HG02623 (cell line): Measurements from ENCODE around the gene PXDC1.
"Not testable (repeated sequence)": the region's sequence is repeated elsewhere in the genome, so short reads cannot be mapped to it uniquely, and the experiment has no call there.

Experiments
- ATAC-seq: cut with Tn5 transposase; IDR thresholded peaks from one replicate; pipeline ENCODE4 v1.9.1; 2021; ENCODE audit warnings: moderate library complexity; ENCODE audit not compliant: unreplicated experiment

Gene PXDC1

DNA sequence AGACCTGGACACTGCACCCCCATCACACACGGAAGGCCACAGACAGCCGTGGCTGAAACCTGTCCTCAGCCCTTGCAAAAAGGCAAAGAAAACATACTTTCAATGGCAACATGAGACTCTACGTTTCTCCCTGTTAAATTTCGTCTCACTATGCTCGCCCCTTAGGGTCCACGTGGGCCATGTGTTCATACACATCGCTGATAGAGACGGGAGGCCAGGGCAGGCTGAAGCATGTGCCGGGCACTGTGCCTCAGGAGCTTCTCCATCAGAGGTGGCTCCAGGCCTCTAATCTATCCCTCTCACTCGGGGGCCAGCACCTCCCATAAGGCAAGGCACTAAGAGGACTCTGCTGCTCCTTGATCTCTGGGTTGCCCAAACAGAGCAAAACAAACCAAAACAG, 17.5 kb downstream of the PXDC1 start:
- ATAC-seq, result no peak

GRCh38 chr6:3733321-3733925, 18.1 kb downstream of the PXDC1 start:
- no peak for ATAC-seq

GRCh38 chr6:3732345-3733141, 19.0 kb downstream of the PXDC1 start:
- no peak for ATAC-seq

GRCh38 chr6:3731700-3732099, 19.8 kb downstream of the PXDC1 start:
- no peak for ATAC-seq

DNA sequence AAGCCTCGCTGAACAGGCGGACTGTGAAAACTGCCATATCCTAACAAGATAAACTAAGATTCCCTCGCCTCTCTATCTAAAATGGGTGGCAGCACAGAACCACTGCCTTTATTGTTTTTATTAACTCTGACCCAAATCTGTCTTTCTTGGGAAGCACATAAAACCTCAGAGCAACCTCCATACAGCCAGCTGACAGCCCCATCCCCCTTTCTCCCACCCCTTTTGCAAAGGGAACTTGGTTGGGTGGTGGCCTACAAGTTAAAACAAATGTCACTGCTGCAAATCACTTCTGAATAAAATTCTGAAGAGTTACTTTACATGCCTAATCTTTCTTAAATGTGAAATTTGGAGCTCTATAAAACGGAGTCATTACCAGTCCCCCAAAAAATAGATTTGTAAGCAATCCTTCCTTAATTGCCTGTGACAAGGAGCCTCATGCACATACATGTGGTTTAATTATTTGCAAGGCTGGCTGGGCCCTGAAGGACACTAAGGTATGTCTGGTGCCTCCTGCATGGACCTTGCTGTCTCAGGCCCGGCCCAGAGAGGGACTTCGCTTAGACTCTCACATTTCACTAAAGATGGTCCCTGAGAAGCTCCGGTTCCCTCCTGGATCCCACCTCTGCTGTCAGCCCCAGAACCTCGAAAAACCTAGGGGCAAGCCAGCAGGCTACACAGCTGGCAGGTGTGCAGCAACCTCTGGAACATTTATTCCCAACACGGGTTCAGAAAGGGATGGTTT, 21.7 kb downstream of the PXDC1 start:
- ATAC-seq, result no peak

DNA sequence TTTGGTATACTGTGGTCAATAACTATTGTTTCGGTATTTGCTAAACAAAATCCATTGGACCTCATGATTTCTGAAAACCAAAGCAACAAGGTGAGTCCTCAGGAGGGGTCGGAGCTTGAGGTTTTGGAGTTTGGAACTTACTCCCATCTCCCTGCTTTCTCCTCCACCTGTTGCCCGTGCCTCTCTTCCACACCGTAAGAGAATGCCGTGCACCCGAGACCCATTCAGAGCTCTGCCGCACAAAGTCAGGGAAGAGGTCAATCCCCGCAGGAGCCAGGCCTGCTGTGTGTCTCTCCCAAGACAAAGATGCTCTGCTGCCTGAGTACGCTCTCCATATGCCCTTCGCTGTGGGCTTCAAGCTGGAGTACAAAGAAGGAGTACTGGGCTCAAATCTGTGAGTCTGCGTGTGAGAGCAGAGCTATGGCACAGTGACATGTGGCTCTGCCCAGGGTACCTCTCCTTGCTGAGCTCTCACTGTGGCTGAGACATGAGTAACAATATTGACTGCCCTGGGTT, 23.9 kb downstream of the PXDC1 start:
- ATAC-seq, result no peak

DNA sequence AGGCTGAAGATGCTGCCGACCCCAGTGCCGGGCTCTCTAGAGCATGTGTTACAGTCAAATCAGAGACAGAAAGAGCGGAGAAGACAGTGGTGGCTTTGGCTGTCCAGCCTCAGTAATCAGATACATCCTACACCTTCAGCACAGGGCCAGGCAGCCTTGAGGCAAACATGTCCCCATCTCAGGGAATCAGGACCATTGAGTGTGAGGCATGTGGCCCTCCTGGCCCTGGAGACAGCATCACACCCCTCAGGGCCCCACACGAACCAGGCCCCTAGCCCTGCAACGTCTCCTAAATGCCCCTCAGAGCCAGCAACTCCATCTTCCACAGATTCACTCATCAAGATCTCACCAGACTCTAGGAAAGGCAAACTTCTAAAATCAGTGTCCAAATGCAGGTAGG, 24.5 kb downstream of the PXDC1 start:
- ATAC-seq, result no peak

DNA sequence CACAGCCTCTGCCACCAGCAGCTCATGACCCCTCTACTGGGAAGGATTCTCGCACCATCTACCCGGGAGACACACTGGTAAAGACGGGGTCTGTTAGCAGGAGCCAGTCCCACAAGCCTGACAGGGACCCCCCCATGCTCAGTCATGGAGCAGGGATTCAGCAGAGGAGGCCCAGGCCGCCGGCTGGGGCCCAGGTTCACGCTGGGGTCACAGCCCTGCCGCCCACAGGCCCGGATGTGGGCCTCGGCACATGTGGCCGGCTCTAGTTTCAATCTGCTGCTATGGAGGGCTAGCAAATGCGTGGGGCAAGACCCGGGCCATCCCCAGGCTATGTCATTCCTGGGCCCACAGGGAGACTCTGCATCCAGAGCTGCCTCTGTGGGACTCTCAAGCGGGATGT, 25.1 kb downstream of the PXDC1 start:
- no peak for ATAC-seq

DNA sequence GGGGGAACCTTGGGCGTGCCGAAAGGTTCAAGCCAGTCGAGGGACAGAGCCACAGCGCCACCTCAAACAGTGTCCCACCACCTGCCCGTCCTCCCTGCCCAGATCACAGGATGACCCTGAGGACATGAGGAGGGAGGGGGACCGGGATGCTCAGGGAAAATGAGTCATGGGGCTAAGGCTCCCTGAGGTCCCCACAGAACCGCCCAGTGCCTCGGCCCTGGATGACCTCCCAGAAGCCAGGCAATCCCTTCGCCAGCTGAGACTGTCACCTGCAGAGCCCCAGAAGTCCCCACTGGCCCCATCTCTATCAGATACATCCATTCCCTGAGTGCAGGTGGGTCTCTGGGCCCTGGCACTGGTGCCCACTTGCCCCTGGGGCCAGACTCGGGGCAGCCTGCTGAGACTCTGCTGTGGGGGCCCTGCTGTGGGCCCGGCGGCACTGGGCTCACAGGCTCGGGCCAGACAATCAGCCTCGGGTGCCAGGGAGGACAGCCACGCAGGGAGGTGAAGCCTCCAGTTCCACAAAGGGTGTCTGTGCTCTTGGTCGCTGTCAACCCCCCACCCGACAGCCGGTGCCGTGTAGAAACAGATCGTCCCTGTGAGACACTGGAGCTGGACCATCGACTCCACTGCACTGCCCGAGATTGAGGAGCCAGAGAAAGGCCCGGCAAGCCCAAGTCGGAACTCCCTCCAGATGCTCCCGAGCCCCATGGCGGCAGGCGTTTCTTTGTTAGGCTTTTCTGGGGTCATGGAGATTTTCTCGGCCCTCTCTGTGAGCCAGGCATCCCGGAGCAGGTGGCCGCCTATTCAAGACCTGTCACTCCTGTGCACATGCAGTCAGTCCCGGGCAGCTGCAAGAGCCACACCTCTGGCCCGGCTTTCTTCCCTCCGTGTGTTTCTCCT, 26.1 kb downstream of the PXDC1 start:
- ATAC-seq, result no peak

GRCh38 chr6:3724451-3725144, 26.9 kb downstream of the PXDC1 start:
- no peak for ATAC-seq

- no peak for ATAC-seq
These were observed 27.5 kb downstream of the PXDC1 start for GRCh38 chr6:3723966-3724365.

- ATAC-seq, result no peak
These were observed 28.3 kb downstream of the PXDC1 start for GRCh38 chr6:3723251-3723650.

GRCh38 chr6:3722785-3723184, 28.7 kb downstream of the PXDC1 start:
- no peak for ATAC-seq

- no peak for ATAC-seq
These were observed 29.5 kb downstream of the PXDC1 start for GRCh38 chr6:3721810-3722621.

- not testable (repeated sequence) for ATAC-seq
These were observed 30.7 kb downstream of the PXDC1 start for GRCh38 chr6:3720770-3721169.

- ATAC-seq, result no peak
These were observed 31.8 kb downstream of the PXDC1 start for GRCh38 chr6:3719462-3720308.

GRCh38 chr6:3718407-3718806, 33.1 kb downstream of the PXDC1 start:
- ATAC-seq, result no peak

GRCh38 chr6:3715285-3715684, 36.2 kb downstream of the PXDC1 start:
- no peak for ATAC-seq
